Calu3 (cell line): Measurements from ENCODE around the gene LRRC27. TPM values are rescaled to one million over a fixed set of nuclear protein-coding genes. Genes with fewer than 3 reads are reported as not detected.
"Not testable (repeated sequence)": the region's sequence is repeated elsewhere in the genome, so short reads cannot be mapped to it uniquely, and the experiment has no call there.

ENCODE experiments used
- BruUV-seq: library from RNA; stranded (reverse); fragments of 400-500 nt; replicated peaks from 2 replicates; lab custom pipeline; 2021; lab: Mats Ljungman, UMichigan
- CTCF ChIA-PET: fragments of 300-600 bp; sonication (Branson Sonifier 250); formaldehyde crosslinking; loops from one replicate; lab custom pipeline; 2022; ENCODE audit warnings: antibody characterized with exemption; lab: Charles Lee
- DNase-seq: peaks from one replicate; pipeline ENCODE4 v3.0.0; 2022
- H3K27ac Mint-ChIP-seq: one replicate; pipeline ENCODE4 v1.8.0; 2022; ENCODE audit warnings: mixed read lengths; ENCODE audit not compliant: unreplicated experiment
- H3K27me3 Mint-ChIP-seq: one replicate; pipeline ENCODE4 v1.8.0; 2022; ENCODE audit warnings: mixed read lengths; ENCODE audit not compliant: unreplicated experiment
- H3K36me3 Mint-ChIP-seq: one replicate; pipeline ENCODE4 v1.8.0; 2022; ENCODE audit warnings: mild to moderate bottlenecking, moderate library complexity, mixed read lengths; ENCODE audit not compliant: insufficient read depth, unreplicated experiment
- H3K4me1 Mint-ChIP-seq: one replicate; pipeline ENCODE4 v1.8.0; 2022; ENCODE audit warnings: mild to moderate bottlenecking, low read depth, mixed read lengths; ENCODE audit not compliant: unreplicated experiment
- H3K4me3 Mint-ChIP-seq: one replicate; pipeline ENCODE4 v1.8.0; 2022; ENCODE audit warnings: mild to moderate bottlenecking, low read depth, moderate library complexity, mixed read lengths; ENCODE audit not compliant: unreplicated experiment
- H3K9me3 Mint-ChIP-seq: one replicate; pipeline ENCODE4 v1.8.0; 2022; ENCODE audit warnings: low read depth, mixed read lengths; ENCODE audit not compliant: unreplicated experiment
- CTCF ChIP-seq: fragments of 200-600 bp; IDR thresholded peaks from one replicate; pipeline ENCODE4 v1.8.0; 2022; ENCODE audit warnings: antibody characterized with exemption; ENCODE audit not compliant: unreplicated experiment
- intact Hi-C: fragments of 100-400 bp; cut with micrococcal nuclease; formaldehyde crosslinking; loops from one replicate; pipeline ENCODE4 v1.10.0; 2022; ENCODE audit not compliant: unreplicated experiment
- total RNA-seq: library from RNA; stranded (reverse); gene quantifications from 2 replicates; pipeline ENCODE4 v1.2.3, GENCODE V29; 2022

Gene LRRC27
- total RNA-seq, 1 experiment from 2014 or later, result 4.6 TPM

GRCh38 chr10:132314336-132314735 is 17.7 kb upstream of the LRRC27 start:
- peaks cover 2% of the 10 kb centered on the region for H3K9me3 Mint-ChIP-seq
- no peak for DNase-seq
- intact Hi-C loops, result no loop called here
- BruUV-seq, result no TSS peak
- H3K4me1 Mint-ChIP-seq, result peaks cover 22% of the 10 kb centered on the region
- H3K4me3 Mint-ChIP-seq, result no peak overlapping the region
- no peak for TF ChIP-seq CTCF
- no peak overlapping the region for H3K27ac Mint-ChIP-seq
- peaks cover 9% of the 10 kb centered on the region for H3K36me3 Mint-ChIP-seq
- CTCF ChIA-PET, result no interaction called here
- H3K27me3 Mint-ChIP-seq, result no peaks in the 10 kb centered on the region

DNA sequence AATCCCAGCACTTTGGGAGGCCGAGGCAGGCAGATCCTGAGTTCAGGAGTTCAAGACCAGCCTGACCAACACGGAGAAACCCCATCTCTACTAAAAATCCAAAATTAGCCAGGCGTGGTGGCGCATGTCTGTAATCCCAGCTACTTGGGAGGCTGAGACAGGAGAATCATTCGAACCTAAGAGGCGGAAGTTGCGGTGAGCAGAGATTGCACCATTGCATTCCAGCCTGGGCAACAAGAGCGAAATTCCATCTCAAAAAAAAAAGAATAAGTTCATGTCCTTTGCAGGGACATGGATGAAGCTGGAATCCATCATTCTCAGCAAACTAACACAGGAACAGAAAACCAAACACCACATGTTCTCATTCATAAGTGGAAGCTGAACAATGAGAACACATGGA is 17.1 kb upstream of the LRRC27 start:
- intact Hi-C loops, CTCF ChIA-PET: not testable (repeated sequence)

GRCh38 chr10:132316133-132316532 is 15.9 kb upstream of the LRRC27 start:
- no peak for TF ChIP-seq CTCF
- Mint-ChIP-seq H3K36me3 (peaks cover 15% of the 10 kb centered on the region), H3K4me1 (peaks cover 29% of the 10 kb centered on the region), H3K4me3 (no peak overlapping the region), H3K27me3 (no peaks in the 10 kb centered on the region), H3K27ac (no peak overlapping the region), H3K9me3 (peaks cover 2% of the 10 kb centered on the region)
- intact Hi-C loops, result no loop called here
- no TSS peak for BruUV-seq
- CTCF ChIA-PET, result no interaction called here
- DNase-seq, result no peak

More for the DNA sequence above, 17.1 kb upstream of the LRRC27 start:
- not testable (repeated sequence) for H3K4me3 Mint-ChIP-seq, H3K27ac Mint-ChIP-seq, DNase-seq, BruUV-seq, H3K27me3 Mint-ChIP-seq, H3K9me3 Mint-ChIP-seq
- H3K4me1 Mint-ChIP-seq, result peaks cover 23% of the 10 kb centered on the region
- peaks cover 12% of the 10 kb centered on the region for H3K36me3 Mint-ChIP-seq

DNA sequence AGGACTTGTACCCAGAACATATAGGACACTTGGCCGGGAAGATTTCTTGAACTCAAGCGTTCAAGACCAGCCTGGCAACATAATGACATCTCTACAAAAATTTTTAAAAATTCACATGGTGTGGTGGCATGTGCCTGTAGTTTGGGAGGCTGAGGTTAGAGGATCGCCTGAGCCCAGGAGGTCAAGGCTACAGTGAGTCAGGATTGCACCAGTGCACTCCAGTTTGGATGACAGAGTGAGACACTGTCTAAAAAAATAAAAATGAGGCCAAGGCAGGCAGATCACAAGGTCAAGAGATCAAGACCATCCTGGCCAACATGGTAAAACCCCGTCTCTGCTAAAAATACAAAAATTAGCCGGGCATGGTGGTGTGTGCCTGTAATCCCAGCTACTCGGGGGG is 14.5 kb upstream of the LRRC27 start:
- H3K4me3 Mint-ChIP-seq, H3K27me3 Mint-ChIP-seq, DNase-seq, H3K9me3 Mint-ChIP-seq, intact Hi-C loops, BruUV-seq, H3K36me3 Mint-ChIP-seq, CTCF ChIA-PET, H3K27ac Mint-ChIP-seq: not testable (repeated sequence)
- H3K4me1 Mint-ChIP-seq, result peaks cover 20% of the 10 kb centered on the region

DNA sequence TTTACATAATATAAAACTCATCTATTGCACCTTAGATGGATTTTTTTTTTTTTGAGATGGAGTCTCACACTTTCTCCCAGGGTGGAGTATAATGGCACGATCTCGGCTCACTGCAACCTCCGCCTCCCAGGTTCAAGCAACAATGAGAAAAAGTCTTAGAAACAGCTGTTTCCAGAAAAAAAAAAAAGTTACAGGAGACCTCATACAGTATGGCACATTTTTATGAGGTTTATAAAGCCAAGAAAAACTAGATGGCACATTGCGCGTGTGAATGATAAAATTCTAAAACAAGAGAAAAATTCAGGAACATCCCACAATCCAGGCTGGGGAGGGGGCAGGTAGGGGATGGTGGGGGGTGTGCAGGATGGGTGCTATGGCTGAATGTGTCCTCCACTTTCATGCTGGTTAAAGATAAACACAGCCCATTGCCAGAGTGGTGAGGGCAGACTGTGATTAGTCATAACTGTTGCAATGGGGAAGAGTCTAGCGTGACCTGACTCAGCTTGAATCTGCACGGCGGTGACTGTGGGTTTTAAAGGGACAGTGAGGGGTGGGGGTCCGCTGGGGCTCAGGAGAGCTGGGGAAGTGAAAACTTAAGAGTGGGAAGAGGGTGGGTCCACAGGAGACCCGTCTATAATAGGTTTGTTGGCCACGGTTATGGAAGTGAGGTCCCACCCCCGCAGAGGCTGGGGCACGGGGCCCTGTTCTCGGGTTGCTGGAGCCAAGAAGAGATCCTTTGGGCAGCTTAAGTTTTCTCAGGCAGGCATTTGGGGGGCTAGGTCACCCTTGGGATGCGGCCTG is 11.9 kb upstream of the LRRC27 start:
- H3K27ac Mint-ChIP-seq, result peak overlapping the region; percentile 78
- H3K4me1 Mint-ChIP-seq, result peaks cover 38% of the 10 kb centered on the region
- peak overlapping the region; percentile 19 for H3K4me3 Mint-ChIP-seq
- CTCF ChIA-PET, result interaction anchor here (1.0 kb wide), 1 partner anchor 12 kb away, joined by 3 read pairs; the partner anchor contains the start of gene STK32C
- H3K36me3 Mint-ChIP-seq, result peaks cover 9% of the 10 kb centered on the region
- no peak for TF ChIP-seq CTCF
- H3K9me3 Mint-ChIP-seq, result no peaks in the 10 kb centered on the region
- H3K27me3 Mint-ChIP-seq, result no peaks in the 10 kb centered on the region
- no TSS peak for BruUV-seq
- intact Hi-C loops, result no loop called here
- peak; percentile 49 for DNase-seq
